OCI-LY3 (cell line): ENCODE measurements around the gene UNC13A.

Experiments
- EZH2phosphoT487 ChIP-seq: fragments of 200-600 bp; shearing (Covaris generic); IDR thresholded peaks from 2 replicates; pipeline ENCODE4 v1.6.1; 2018; ENCODE audit warnings: antibody characterized with exemption, mixed run types, low read depth
- TF ChIP-seq, protein P1 (sequence below): fragments of 200-600, 300-600 bp; sonication (generic); IDR thresholded peaks from 2 replicates; pipeline ENCODE4 v1.5.1; 2014; ENCODE audit warnings: antibody characterized with exemption, low read length, low read depth

DNA sequence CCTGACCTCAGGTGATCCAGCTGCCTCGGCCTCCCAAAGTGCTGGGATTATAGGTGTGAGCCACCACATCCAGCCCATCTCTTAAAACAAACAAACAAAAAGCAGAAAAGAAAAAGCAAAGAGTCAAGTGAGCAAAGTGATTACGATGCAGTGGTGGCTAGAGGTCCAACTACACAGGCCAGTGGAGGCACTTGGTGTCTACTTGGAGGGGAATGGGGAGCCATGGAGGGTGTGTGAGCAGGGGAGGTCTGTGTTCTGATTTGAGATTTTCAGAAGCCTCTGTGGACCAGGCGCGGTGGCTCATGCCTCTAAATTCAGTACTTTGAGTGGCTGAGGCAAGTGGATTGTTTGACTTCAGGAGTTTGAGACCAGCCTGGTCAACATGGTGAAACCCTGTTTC lies 126.1 kb downstream of the UNC13A start:
- TF ChIP-seq, protein P1, sequence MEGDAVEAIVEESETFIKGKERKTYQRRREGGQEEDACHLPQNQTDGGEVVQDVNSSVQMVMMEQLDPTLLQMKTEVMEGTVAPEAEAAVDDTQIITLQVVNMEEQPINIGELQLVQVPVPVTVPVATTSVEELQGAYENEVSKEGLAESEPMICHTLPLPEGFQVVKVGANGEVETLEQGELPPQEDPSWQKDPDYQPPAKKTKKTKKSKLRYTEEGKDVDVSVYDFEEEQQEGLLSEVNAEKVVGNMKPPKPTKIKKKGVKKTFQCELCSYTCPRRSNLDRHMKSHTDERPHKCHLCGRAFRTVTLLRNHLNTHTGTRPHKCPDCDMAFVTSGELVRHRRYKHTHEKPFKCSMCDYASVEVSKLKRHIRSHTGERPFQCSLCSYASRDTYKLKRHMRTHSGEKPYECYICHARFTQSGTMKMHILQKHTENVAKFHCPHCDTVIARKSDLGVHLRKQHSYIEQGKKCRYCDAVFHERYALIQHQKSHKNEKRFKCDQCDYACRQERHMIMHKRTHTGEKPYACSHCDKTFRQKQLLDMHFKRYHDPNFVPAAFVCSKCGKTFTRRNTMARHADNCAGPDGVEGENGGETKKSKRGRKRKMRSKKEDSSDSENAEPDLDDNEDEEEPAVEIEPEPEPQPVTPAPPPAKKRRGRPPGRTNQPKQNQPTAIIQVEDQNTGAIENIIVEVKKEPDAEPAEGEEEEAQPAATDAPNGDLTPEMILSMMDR, result no peak
- no peak for TF ChIP-seq EZH2phosphoT487
